Mesenchymal stem cell (in vitro differentiated cells and primary cell): ENCODE measurements around the gene ARHGAP15.

Experiments
- DNase-seq: peaks from one replicate; pipeline ENCODE4 v3.0.0-alpha.2; 2013
- H2AFZ ChIP-seq: one replicate; pipeline ENCODE4 v1.6.1; 2013; ENCODE audit warnings: low read depth, mild to moderate bottlenecking, control low read depth, inconsistent platforms, low read length, moderate library complexity
- H2AK5ac ChIP-seq: 2 replicates; pipeline ENCODE4 v1.6.1; 2013; ENCODE audit warnings: low read length, moderate library complexity, mild to moderate bottlenecking, inconsistent platforms; ENCODE audit not compliant: severe bottlenecking
- H2BK120ac ChIP-seq: one replicate; pipeline ENCODE4 v1.6.1; 2013; ENCODE audit warnings: low read depth, mild to moderate bottlenecking, inconsistent platforms, low read length, moderate library complexity
- H2BK12ac ChIP-seq, 2 experiments: one replicate each; pipeline ENCODE4 v1.6.1; 2013; ENCODE audit warnings: inconsistent platforms in 2 of 2, low read length in 2 of 2, mild to moderate bottlenecking in 2 of 2, moderate library complexity in 2 of 2, control low read depth in 1 of 2
- H2BK15ac ChIP-seq: one replicate; pipeline ENCODE4 v1.6.1; 2013; ENCODE audit warnings: mild to moderate bottlenecking, low read depth, inconsistent platforms; ENCODE audit not compliant: poor library complexity, severe bottlenecking
- H2BK5ac ChIP-seq: 2 replicates; pipeline ENCODE4 v1.6.1; 2013; ENCODE audit warnings: low read depth, mild to moderate bottlenecking, low read length, control low read depth, inconsistent platforms; ENCODE audit not compliant: poor library complexity, severe bottlenecking
- H3K14ac ChIP-seq, 2 experiments: one replicate each; pipeline ENCODE4 v1.6.1; 2013; ENCODE audit warnings: inconsistent platforms in 2 of 2, low read length in 2 of 2, control low read depth in 1 of 2, mild to moderate bottlenecking in 1 of 2, moderate library complexity in 1 of 2
- H3K18ac ChIP-seq, 2 experiments: one replicate each; pipeline ENCODE4 v1.6.1; 2013; ENCODE audit warnings: inconsistent platforms in 2 of 2, low read length in 2 of 2, control low read depth in 1 of 2, low read depth in 1 of 2, mild to moderate bottlenecking in 1 of 2
- H3K23ac ChIP-seq, 2 experiments: one replicate each; pipeline ENCODE4 v1.6.1; 2013; ENCODE audit warnings: inconsistent platforms in 2 of 2, low read length in 2 of 2, mild to moderate bottlenecking in 2 of 2, moderate library complexity in 2 of 2, control low read depth in 1 of 2
- H3K27ac ChIP-seq: 2 replicates; pipeline ENCODE4 v1.5.1; 2013; ENCODE audit warnings: mild to moderate bottlenecking, moderate library complexity, low read length, control low read depth, inconsistent platforms; ENCODE audit not compliant: poor library complexity, severe bottlenecking
- H3K27me3 ChIP-seq, 2 experiments: 2 replicates each; pipeline versions ENCODE4 v1.6.1 to v1.7.0; 2013; ENCODE audit warnings: low read length in 2 of 2, mild to moderate bottlenecking in 2 of 2, moderate library complexity in 2 of 2, control low read depth in 1 of 2, inconsistent platforms in 1 of 2; ENCODE audit not compliant: control insufficient read depth in 1 of 2, insufficient read depth in 1 of 2
- H3K36me3 ChIP-seq, 2 experiments: 2 replicates each; pipeline versions ENCODE4 v1.6.1 to v1.7.0; 2013; ENCODE audit warnings: low read length in 2 of 2, control low read depth in 1 of 2, inconsistent platforms in 1 of 2, low read depth in 1 of 2, mild to moderate bottlenecking in 1 of 2; ENCODE audit not compliant: insufficient read depth in 2 of 2, control insufficient read depth in 1 of 2
- H3K4ac ChIP-seq, 2 experiments: one replicate each; pipeline ENCODE4 v1.6.1; 2013; ENCODE audit warnings: inconsistent platforms in 2 of 2, low read length in 2 of 2, mild to moderate bottlenecking in 2 of 2, moderate library complexity in 2 of 2, control low read depth in 1 of 2, low read depth in 1 of 2
- H3K4me1 ChIP-seq: 2 replicates; pipeline ENCODE4 v1.6.1; 2013; ENCODE audit warnings: low read depth, low read length, control low read depth; ENCODE audit not compliant: control insufficient read depth, insufficient read depth
- H3K4me2 ChIP-seq: 2 replicates; pipeline ENCODE4 v1.6.1; 2013; ENCODE audit warnings: low read length, mild to moderate bottlenecking, inconsistent platforms; ENCODE audit not compliant: poor library complexity, severe bottlenecking
- H3K4me3 ChIP-seq, 2 experiments: 2 replicates each; pipeline versions ENCODE4 v1.5.1 to v1.7.0; 2013; ENCODE audit warnings: low read length in 2 of 2, mild to moderate bottlenecking in 2 of 2, control low read depth in 1 of 2, low read depth in 1 of 2; ENCODE audit not compliant: insufficient read depth in 1 of 2
- H3K79me1 ChIP-seq: replicated peaks from 2 replicates; pipeline ENCODE4 v1.6.1; 2013; ENCODE audit warnings: mild to moderate bottlenecking, control low read depth, low read length, inconsistent platforms; ENCODE audit not compliant: poor library complexity, severe bottlenecking
- H3K9ac ChIP-seq: 2 replicates; pipeline ENCODE4 v1.7.0; 2013; ENCODE audit warnings: mild to moderate bottlenecking, low read length, moderate library complexity
- H3K9me3 ChIP-seq: 2 replicates; pipeline ENCODE4 v1.7.0; 2013; ENCODE audit warnings: mild to moderate bottlenecking, low read length; ENCODE audit not compliant: control insufficient read depth
- H4K8ac ChIP-seq: one replicate; pipeline ENCODE4 v1.6.1; 2013; ENCODE audit warnings: inconsistent platforms, mild to moderate bottlenecking, low read length, moderate library complexity
- H4K91ac ChIP-seq: one replicate; pipeline ENCODE4 v1.6.1; 2013; ENCODE audit warnings: mild to moderate bottlenecking, low read length, inconsistent platforms
- WGBS: methylation state at CpG from one replicate; pipeline ENCODE4 v1.1.7; 2013; ENCODE audit warnings: mixed read lengths; 5-methylcytosine and 5-hydroxymethylcytosine counted together

ARHGAP15 gene

GRCh38 chr2:143498496-143498895 lies 369.3 kb downstream of the ARHGAP15 start:
- H2BK15ac ChIP-seq, result no peak overlapping the region
- no peak overlapping the region for H3K27ac ChIP-seq
- H2BK5ac ChIP-seq, result no peak overlapping the region
- H3K9ac ChIP-seq, result no peak overlapping the region
- DNase-seq, result no peak
- H3K4me2 ChIP-seq, result no peak overlapping the region
- H3K23ac ChIP-seq, result no peak overlapping the region
- H4K8ac ChIP-seq, result no peak overlapping the region
- WGBS, result 100% methylated on average over 1 of the region's 1 CpG
- H3K27me3 ChIP-seq, result no peaks in the 10 kb centered on the region
- no peaks in the 10 kb centered on the region for H3K36me3 ChIP-seq
- H2AFZ ChIP-seq, result no peak overlapping the region
- H3K4me3 ChIP-seq, result no peak overlapping the region
- H3K4ac ChIP-seq, result no peak overlapping the region
- no peak overlapping the region for H3K18ac ChIP-seq
- no peak overlapping the region for H2BK120ac ChIP-seq
- no peak overlapping the region for H2AK5ac ChIP-seq
- no peaks in the 10 kb centered on the region for H3K9me3 ChIP-seq
- no peaks in the 10 kb centered on the region for H3K79me1 ChIP-seq
- H3K4me1 ChIP-seq, result no peaks in the 10 kb centered on the region
- no peak overlapping the region for H2BK12ac ChIP-seq
- no peak overlapping the region for H4K91ac ChIP-seq
- H3K14ac ChIP-seq, result no peak overlapping the region

- no peaks in the 10 kb centered on the region for H3K4me1 ChIP-seq
These were observed 369.8 kb downstream of the ARHGAP15 start for GRCh38 chr2:143499061-143499460.

GRCh38 chr2:143501106-143501676 lies 372.0 kb downstream of the ARHGAP15 start:
- Histone ChIP-seq H3K23ac (no peak overlapping the region), H2AK5ac (no peak overlapping the region), H2BK15ac (no peak overlapping the region), H2BK120ac (no peak overlapping the region), H4K8ac (no peak overlapping the region), H2AFZ (no peak overlapping the region), H4K91ac (no peak overlapping the region), H3K36me3 (no peaks in the 10 kb centered on the region), H3K79me1 (no peaks in the 10 kb centered on the region), H3K4me3 (no peak overlapping the region), H3K4me1 (no peaks in the 10 kb centered on the region), H3K27ac (no peak overlapping the region), H3K14ac (no peak overlapping the region), H3K4ac (no peak overlapping the region), H3K9me3 (no peaks in the 10 kb centered on the region), H3K18ac (no peak overlapping the region), H3K27me3 (no peaks in the 10 kb centered on the region), H3K9ac (no peak overlapping the region), H3K4me2 (no peak overlapping the region), H2BK12ac (no peak overlapping the region), H2BK5ac (no peak overlapping the region)
- DNase-seq, result no peak
- WGBS, result 83% methylated on average over 2 of the region's 7 CpGs

More at GRCh38 chr2:143499061-143499460, 369.8 kb downstream of the ARHGAP15 start:
- Histone ChIP-seq H3K14ac (no peak overlapping the region), H4K8ac (no peak overlapping the region), H3K27ac (no peak overlapping the region), H3K9ac (no peak overlapping the region), H2AK5ac (no peak overlapping the region), H3K4ac (no peak overlapping the region), H3K4me2 (no peak overlapping the region), H3K23ac (no peak overlapping the region), H3K79me1 (no peaks in the 10 kb centered on the region), H3K18ac (no peak overlapping the region), H2BK120ac (no peak overlapping the region), H2BK5ac (no peak overlapping the region), H3K27me3 (no peaks in the 10 kb centered on the region), H2AFZ (no peak overlapping the region), H3K9me3 (no peaks in the 10 kb centered on the region), H2BK12ac (no peak overlapping the region), H3K36me3 (no peaks in the 10 kb centered on the region), H2BK15ac (no peak overlapping the region), H3K4me3 (no peak overlapping the region), H4K91ac (no peak overlapping the region)
- WGBS, result 93% methylated on average over 3 of the region's 3 CpGs
- no peak for DNase-seq

- no peak for DNase-seq
- Histone ChIP-seq H4K91ac (no peak overlapping the region), H3K27me3 (no peaks in the 10 kb centered on the region), H3K4me1 (no peaks in the 10 kb centered on the region), H2AK5ac (no peak overlapping the region), H3K23ac (no peak overlapping the region), H3K9me3 (no peaks in the 10 kb centered on the region), H2AFZ (no peak overlapping the region), H3K4ac (no peak overlapping the region), H3K79me1 (no peaks in the 10 kb centered on the region), H2BK120ac (no peak overlapping the region), H3K9ac (no peak overlapping the region), H2BK5ac (no peak overlapping the region), H3K18ac (no peak overlapping the region), H3K36me3 (no peaks in the 10 kb centered on the region), H2BK12ac (no peak overlapping the region), H4K8ac (no peak overlapping the region), H2BK15ac (no peak overlapping the region), H3K14ac (no peak overlapping the region), H3K4me3 (no peak overlapping the region), H3K4me2 (no peak overlapping the region), H3K27ac (no peak overlapping the region)
- WGBS, result no CpG with 5 or more reads among the region's 2 CpGs
These were observed 374.1 kb downstream of the ARHGAP15 start for GRCh38 chr2:143503280-143503679.
